ENCODE measurements around the gene INSYN2B.

INSYN2B gene

DNA sequence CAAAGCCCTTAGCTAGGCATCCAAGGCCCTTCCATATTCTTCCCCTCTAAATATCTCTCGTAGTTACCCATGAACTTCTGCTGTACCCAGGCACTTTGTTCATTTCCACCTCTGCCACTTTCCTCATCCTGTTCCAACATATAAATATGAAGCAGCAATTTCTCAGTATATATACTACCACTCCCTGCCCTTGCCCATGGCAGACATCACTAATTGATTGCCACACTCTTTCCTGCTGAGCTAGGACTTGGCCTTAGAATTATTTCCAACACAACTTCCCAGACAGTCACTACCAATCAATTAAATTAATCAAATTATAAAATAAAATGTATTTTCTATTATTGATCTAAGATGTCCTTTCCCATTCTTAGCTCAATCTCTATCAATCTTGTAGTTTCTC is 8.5 kb downstream of the INSYN2B start:
- peak; percentile 37 for DNase-seq (ENCODE audit: low read depth)

DNA sequence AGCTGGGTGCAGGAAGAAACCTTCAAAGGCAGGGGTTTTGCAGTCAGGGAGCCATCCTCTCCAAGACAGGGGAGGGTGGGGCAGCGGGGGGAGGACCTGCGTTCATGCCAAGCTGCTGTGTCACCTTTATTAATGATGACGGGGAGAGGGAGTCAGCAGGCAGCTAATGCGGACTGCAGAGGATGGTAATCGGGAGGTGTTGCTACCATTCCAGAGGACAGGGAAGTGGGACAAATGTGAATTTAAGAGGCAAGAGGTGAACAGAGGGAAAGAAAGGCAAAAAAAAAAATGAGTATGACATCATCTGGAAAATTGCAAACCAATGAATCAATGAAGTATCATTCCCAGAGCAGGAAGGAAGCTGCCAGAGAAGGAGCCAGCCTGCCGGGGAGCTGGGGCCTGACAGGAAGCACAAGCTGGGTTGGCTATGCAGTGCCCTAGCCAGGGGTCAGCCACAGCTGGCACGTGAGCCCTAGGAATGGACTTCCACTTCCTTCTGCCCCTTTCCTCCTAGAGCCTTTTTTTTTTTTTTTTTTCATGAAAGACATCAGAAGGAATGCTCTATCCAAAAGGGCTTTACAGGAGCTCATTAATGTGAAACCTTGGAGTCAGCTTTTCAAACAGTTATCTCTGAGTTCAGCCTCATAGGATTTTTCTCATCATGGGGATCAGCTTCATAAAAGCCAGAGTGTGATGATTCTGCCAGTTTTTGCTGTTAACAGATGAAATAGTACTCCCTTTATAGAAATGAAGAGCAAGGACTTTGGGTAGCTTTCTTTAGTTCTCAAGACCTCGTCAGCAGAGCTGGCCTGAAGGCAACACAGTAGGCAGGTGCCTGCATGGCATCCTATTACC is 9.2 kb downstream of the INSYN2B start:
- DNase-seq (ENCODE audit: low read depth) = peak; percentile 98

DNA sequence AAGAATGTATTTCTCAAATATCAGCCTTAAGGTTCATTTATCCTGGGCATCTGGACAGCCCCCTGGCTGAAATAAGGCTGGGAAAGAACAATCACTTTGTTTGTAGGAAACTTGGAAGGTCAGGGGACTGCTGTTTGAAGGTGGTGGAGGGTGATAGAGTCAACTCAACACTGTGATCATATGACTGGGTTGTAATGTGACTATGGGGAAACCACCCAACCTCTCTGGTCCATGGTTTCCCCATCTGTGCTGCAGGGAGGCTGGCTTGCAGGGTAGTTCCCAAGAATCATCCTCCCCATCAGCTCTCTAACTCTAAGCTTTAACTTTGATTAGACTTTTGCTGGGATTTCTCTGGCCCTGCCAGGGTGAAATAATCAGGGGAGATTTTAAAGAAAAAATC is 10.0 kb downstream of the INSYN2B start:
- DNase-seq (ENCODE audit: low read depth) = no peak

DNA sequence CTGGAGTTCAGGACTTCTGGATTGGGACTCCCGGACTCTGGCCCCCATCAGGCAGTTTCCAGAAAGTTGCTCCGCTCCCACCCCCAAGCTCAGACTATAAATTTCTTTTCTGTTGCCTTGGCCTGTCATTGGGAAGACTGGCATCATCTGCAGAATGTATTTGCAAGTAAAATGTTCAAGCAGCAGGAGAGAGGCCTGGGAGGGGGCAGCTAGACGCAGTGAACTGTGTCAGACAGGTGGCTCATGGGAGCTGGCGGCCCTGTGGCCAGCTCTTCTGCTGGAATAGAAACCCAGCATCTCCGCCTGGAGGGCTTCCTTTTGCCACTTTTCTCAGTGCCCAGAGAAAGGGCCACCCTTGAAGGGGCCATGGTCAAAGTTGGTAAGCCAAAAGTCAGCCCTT is 16.0 kb downstream of the INSYN2B start:
- DNase-seq (ENCODE audit: low read depth) = no peak

DNA sequence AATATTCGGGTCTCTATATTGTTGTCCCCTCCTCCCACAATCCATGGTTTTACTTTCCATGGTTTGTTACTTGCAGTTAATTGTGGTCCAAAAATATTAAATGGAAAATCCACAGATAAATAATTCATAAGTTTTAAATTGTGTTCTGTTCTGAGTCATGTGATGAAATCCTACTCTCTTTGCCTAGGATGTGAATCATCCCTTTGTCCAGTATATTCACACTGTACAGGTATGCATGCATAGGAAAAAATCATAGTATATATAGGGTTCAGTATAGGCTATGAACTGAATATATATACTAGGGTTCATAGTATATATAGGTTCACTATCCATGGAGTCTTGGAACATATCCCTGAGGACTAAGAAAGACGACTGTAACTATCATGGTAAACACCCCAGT is 19.6 kb downstream of the INSYN2B start:
- peak; percentile 52 for DNase-seq (ENCODE audit: low read depth)

DNA sequence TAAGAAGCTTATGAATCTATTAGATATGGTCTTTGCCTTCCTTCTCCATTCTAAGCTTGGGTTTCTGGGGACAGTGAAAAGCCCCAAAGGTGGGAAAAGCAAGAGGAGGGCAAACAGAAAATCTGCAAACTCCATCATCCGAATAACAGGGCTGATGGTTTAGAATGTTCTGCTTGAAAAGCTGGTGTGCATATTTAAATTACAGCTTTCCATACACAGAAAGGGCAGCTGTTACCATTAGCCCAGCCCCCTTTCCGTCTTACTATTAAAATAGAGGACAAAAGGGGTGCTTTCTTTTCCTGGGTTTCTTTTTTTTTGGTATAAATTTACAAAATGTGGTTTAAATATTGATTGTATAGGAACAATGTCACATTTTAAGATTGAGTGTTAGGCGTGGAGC is 22.0 kb downstream of the INSYN2B start:
- DNase-seq (ENCODE audit: low read depth) = no peak

DNA sequence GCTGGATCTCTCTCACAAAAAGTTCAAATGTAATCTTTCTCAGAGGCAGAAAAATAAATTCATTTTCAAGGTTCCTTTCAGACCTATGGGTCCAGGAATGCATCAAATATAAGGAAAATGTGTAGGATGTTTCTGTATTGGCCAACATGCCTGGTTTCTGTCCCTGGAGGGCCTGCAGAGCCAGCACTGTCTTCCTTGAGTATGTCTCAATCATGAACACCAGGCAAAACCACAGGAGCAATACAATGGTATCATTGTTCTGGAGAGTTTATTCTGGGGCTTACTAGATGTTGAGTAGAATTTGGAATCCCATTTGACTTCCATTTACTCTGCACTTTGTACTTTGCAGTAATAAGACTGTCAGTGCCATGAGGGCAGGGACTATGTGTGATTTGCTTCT is 23.5 kb downstream of the INSYN2B start:
- peak; percentile 47 for DNase-seq (ENCODE audit: low read depth)

DNA sequence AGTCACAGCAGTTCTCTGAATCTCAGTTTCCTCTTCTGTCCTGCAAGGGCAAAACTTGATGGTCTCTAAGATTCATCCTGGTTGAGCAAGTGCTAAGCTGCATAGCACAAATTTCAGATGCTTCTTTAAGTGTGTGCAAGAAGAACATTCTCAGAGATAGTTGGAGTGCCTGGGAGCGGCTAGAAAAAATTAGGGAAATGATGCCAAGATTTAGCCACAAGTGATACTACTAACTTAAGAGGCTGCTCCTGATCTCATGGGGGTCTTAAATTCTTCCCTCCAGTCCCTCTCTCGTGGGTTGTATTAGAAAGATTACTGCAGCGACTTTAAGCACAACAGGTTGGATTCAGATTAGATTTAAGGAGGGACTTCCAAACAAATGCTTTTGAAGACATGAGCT is 24.2 kb downstream of the INSYN2B start:
- no peak for DNase-seq (ENCODE audit: low read depth)

DNA sequence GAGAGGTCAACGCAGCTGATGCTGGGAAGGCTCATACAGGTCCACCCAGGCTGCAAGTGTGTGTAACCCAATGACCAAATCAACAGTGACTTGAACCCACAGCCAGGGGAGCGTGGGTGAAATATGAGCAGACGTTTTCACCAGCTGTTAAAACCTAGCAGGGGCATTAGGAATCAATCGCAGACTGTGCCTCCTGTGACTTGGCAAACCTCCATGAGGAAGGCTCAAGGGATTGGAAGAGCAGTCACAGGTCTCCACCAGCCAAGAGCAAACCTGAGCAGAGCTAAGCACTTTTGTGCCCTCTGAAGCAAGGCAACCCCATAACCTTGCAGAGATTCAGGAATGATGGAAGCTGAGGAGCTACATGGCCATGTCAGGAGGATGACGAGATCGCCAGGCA is 25.5 kb downstream of the INSYN2B start:
- no peak for DNase-seq (ENCODE audit: low read depth)

DNA sequence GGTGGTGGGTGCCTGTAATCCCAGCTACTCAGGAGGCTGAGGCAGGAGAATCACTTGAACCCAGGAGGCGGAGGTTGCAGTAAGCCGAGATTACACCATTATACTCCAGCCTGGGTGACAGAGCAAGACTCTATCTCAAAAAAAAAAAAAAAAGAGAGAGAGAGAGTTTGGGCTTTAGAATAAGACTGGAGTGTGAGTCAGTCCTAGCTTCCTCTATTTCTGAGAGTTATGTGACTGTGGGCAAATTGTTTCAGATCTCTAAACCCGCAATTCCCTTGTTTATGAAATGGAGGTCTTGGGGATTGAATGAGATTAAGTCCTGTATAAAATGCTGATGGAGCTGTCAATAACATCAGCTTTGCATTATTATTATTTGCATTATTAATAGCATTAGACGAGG is 27.1 kb downstream of the INSYN2B start:
- peak; percentile 80 for DNase-seq (ENCODE audit: low read depth)

DNA sequence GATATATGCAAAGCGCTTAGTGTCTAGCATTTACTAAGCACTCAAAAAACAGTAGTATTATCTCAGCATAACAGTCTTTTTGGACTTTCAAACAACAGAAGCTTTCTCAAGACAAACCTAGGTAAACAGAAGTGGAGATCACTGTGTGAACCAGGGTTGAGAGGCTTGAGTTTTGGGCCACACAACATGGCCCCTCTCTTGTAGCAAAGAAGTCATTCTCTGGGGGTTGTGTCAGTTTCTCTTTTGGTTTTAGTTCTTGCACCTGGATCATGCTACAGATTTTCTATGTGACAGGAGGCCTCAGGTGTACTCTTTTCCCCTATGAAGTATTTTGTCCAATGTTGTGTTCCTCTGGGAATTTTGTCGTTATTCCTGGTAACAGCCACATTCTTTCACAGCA is 30.0 kb downstream of the INSYN2B start:
- no peak for DNase-seq (ENCODE audit: low read depth)

DNA sequence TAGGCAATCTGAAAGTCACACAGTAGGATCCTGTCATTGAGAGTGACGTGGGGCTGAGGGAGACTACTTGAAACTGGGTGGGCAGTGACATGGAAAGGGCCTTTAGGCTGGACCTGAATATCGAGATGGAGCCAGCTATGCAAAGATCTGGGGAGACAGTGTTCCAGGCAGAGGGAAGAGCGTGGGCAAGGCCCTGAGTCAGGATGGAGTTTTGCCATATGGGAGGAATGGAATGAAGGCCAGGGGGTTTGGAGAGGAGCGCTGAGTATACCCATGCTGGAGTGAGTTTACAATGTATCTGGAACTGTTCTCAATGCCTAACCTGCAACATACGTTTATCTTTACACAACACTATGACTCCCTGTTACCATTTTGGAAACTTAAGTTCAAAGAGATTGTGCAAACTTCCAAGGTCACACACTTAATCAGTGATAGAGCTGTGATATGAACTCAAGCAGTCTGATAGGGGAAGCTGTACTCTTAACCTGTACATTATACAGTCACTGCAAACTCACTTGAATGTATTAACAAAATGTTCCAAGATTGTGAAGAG is 33.5 kb downstream of the INSYN2B start:
- no peak for DNase-seq (ENCODE audit: low read depth)

DNA sequence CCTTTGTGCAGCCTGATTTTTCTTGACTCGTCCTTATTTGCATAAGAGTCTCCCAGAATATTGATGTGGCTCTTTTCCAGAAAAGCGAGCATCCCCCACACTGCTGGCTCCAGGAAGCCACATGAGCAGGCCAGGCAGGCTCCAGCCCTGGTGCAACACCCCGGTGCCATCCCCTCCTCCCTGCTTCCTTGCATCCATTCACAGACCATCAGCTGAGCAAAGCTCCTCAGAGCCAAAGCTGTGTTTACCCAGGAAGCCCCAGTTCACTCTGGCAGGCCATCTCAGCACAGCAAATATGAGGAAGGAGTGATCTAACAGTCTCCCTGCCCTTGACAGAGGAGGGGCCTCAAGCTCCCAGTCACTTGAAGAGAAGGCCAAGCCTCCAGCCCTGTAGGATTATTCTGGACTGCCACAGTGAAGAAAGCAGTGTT is 34.4 kb downstream of the INSYN2B start:
- peak; percentile 65 for DNase-seq (ENCODE audit: low read depth)

DNA sequence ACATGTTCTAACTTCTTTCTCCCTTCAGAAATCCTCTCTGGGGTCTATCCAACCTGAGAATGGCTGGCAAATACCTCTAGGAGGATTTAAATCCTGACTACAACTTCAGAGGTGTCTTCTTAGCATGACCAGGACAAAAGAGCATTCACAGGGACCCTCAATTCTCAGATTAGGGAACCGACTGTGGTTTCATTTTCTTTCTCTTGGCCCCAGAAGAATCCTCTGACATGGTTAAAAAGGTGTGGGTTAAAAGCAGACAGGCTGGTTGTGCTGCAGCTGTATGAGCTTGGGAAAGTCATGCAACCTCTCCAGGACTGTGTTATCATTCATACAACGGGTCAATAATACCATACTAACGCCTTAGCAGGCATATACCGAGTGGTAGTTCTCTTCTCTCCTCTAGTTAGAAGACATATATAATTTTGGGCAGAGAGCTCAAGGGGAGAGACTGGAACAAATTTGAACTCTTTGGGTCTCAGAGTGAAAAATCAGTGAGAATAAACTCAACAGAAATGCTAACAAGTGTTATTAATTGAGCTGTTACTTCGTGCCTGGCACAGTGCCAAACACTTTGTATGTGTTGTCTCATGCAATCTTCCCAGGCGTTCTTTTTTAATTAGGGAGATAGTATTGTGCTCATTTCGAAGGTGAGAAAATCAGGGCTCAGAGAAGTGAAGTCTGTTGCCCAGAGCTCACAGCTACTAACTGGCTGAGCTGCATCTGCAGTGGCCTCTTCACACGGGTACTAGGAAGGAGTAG is 35.2 kb downstream of the INSYN2B start:
- no peak for DNase-seq (ENCODE audit: low read depth)

DNA sequence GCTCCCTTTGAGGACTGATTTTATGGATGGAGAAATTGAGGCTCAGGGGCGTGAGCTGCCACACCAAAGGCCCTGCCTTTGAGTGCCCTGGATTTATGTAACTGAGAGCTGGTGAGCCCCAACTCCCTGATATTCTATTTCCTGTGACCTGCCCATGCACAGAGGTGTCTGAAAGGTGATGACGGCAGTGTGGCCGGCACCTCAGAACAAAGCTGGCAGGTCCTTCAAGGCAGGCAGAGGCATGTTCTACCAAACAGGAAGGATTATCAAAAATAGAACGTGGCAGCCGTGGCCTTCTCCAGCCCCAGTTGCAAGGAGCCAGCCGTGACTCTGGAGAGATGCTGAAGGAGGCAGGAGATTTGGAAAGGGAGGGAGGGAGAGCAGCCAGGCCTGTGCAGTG is 36.2 kb downstream of the INSYN2B start:
- no peak for DNase-seq (ENCODE audit: low read depth)

DNA sequence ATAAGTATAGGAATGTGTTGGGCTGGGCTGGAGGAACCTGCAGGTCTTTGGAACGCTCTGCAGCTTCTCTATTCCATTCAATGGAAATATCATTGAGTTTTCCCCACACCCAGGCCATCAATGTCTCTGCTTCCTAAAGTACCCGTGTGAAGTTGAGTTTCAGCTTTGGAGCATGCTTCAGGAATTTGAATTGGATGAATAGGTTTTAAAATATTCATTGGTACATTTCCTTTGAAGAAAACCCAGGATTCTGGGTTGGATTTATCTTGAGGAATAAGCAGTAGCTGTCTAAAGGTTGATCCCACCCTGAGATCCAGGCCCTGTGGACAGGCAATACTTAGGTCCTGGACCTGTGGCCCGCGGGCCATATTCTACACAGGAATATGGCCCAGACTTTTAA is 37.3 kb downstream of the INSYN2B start:
- DNase-seq (ENCODE audit: low read depth) = no peak

DNA sequence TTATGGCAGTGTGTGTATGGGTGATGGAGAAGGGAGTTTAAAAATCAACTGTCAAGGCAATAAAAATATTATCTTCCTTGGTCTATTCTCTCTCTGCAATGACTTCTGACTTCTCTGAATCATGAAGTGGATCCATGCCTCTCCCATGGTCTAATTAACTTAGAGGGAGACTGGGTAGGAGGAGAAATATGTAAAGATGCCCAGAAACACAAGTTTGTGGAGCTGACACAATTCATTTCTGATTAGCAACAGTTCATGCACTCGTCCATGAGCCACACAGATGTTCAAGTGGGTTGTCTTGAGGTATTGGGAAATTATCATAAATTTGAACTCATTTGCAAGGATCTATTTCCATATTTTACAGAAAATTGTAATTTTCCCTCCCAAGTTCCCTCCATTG is 38.1 kb downstream of the INSYN2B start:
- DNase-seq (ENCODE audit: low read depth) = no peak

DNA sequence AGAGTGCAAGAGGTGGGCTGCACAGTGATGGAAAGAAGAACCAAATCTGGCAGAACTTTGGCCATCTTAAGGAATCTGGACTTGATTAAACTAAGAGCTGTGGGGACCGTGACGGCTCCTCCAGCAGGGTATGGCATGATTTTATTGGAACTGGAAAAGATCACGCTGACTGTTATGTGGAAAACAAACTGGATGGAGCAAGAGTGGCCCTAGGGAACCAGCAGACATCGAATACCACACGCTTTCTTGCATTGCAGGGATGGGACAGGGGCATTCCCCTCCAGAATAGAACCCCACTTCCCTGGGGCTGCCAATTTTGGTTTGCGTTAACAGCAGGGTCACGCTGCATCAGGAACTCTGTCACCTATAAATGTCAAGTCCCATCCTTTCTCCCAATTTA is 38.8 kb downstream of the INSYN2B start:
- DNase-seq (ENCODE audit: low read depth) = no peak

DNA sequence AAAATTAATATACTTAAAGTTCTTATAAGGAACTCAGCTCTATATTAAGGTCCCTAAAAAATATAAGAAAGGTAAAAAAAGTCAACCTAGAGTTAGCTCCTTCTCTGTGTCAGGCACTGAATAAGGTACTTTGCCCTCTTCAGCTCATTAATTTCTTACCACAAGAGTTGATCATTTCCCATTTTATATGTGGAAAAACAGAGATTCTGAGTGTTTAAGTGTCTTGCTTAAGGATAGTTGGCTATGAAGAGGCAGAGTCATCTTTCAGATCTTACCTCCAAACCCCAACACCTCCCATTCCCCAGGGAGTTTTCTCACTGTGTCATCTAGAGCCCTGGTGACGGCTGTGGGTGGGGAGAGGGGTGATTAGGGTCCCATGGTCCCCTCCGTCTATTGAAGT is 40.6 kb downstream of the INSYN2B start:
- no peak for DNase-seq (ENCODE audit: low read depth)

DNA sequence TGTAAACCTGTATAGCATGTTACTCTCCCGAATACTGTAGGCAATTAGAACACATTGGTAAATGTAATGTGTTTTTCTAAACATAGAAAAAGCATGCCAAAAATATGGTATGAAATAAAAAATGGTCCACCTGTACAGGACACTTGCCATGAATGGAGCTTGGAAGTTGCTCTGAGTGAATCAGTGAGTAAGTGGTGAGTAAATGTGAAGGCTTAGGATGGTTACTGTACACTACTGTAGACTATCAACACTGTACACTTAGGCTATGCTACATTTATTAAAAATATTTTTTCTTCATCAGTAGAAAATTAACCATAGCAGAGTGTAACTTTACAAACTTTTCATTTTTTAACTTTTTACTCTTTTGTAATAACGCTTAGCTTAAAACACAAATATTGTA is 41.9 kb downstream of the INSYN2B start:
- no peak for DNase-seq (ENCODE audit: low read depth)

DNA sequence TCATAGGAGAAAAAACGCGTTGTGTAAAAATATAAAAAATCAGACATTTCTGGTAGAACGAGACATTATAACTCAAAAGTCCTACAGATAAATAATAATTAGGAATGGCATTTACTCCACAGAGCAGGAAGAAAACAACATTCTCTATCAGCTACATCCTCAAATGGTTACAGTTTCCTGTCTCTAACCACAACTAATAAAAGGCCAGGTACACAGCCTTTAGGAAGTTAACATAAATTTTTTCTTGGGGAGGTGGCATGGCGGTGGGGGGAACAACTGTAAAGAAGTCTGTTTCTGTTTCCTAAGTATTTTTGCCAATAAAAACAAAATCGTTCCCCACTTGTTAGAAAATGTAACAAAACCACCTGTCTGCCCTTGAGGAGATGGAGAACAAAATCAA is 44.5 kb downstream of the INSYN2B start:
- DNase-seq (ENCODE audit: low read depth) = no peak

DNA sequence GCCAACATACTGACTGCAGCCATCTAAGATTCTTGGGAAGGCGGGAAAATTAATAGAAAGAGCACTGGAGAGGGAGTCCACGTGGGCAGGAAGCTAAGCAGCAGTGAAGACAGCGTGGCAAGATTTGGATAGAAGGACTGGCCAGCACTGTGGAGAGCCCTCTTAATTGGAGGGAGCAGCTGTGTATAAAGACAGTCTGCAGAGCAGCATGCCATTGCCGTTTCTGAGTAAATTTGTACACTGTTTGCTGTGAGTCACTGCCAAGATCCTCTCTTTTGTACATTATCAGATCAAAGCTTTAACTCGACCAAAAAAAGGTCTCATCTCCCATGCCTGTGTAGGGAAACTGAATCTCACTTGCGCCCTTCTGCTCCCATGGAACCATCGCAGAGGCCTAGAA is 45.3 kb downstream of the INSYN2B start:
- DNase-seq (ENCODE audit: low read depth) = peak; percentile 25

DNA sequence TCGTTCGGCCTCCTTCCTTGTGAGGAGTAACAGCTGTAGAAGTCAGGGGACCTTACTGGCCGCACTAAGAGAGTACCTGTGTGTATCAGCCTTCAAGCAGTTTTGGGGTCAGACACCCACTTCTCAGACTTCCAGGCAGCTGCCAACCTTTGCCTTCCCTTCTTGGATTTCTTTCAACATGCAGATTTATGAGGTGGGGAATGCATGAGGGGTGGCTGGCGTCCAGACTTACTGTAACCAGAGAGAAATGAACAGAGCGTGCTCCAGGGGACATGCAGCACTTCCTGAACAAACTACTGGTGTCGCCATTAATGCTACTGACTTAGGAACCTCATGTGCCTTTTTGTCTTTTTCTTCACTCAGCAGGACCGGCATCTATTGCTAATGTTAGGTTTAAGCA is 46.7 kb downstream of the INSYN2B start:
- no peak for DNase-seq (ENCODE audit: low read depth)
